Measurements from ENCODE around the gene DNMT3B.

- TF ChIP-seq, protein P1, sequence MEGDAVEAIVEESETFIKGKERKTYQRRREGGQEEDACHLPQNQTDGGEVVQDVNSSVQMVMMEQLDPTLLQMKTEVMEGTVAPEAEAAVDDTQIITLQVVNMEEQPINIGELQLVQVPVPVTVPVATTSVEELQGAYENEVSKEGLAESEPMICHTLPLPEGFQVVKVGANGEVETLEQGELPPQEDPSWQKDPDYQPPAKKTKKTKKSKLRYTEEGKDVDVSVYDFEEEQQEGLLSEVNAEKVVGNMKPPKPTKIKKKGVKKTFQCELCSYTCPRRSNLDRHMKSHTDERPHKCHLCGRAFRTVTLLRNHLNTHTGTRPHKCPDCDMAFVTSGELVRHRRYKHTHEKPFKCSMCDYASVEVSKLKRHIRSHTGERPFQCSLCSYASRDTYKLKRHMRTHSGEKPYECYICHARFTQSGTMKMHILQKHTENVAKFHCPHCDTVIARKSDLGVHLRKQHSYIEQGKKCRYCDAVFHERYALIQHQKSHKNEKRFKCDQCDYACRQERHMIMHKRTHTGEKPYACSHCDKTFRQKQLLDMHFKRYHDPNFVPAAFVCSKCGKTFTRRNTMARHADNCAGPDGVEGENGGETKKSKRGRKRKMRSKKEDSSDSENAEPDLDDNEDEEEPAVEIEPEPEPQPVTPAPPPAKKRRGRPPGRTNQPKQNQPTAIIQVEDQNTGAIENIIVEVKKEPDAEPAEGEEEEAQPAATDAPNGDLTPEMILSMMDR (IDR thresholded peaks at IDR 0.05), result no peak
- TF ChIP-seq TCF7L2 (IDR thresholded peaks at IDR 0.05; ENCODE audit: low read depth, low read length), result no peak
Measured at GRCh38 chr20:32845786-32846185, 83.6 kb downstream of the DNMT3B start.
